ENCODE data around the gene LDHD.

- TF ChIP-seq CTCF (conservative IDR thresholded peaks at IDR 0.05) (no peak), ZFX (IDR thresholded peaks at IDR 0.05) (no peak)
Measured at GRCh38 chr16:75131081-75131480, 14.5 kb upstream of the LDHD start.

All from C4-2B (cell line).